ENCODE results near the gene PSMA5. TPM values are rescaled to one million over a fixed set of nuclear protein-coding genes. Genes with fewer than 3 reads are reported as not detected.

PSMA5 gene
- total and polyA plus RNA-seq, 2 of the 13 experiments (the other 11 are each of a cell fraction or from before 2014, with no cell fraction given) = 140 to 169 TPM

- TF ChIP-seq ZBTB49 (CRISPR knock-in tag; IDR thresholded peaks at IDR 0.05; ENCODE audit: borderline replicate concordance) = 0 out of 2 replicates have a peak, but pooled peaks have one; percentile 12
- no peak; the same call in 1 of the 2 replicates for TF ChIP-seq NFKB2 (CRISPR knock-in tag; IDR thresholded peaks at IDR 0.05; ENCODE audit: borderline replicate concordance)
- peak; percentile 49; the same call in 1 of the 2 replicates for TF ChIP-seq NFE2L2 (IDR thresholded peaks at IDR 0.05; ENCODE audit: low read length)
- no peak for TF ChIP-seq ZNF850 (CRISPR knock-in tag; conservative IDR thresholded peaks at IDR 0.05)
- no peak for TF ChIP-seq ZNF841 (CRISPR knock-in tag; IDR thresholded peaks at IDR 0.05; ENCODE audit: borderline replicate concordance)
- TF ChIP-seq KDM1A (CRISPR knock-in tag; IDR thresholded peaks at IDR 0.05) = no peak
- TF ChIP-seq ZNF709 (CRISPR knock-in tag; IDR thresholded peaks at IDR 0.05) = no peak; the same call in 1 of the 2 replicates
- no peak for TF ChIP-seq CEBPG (CRISPR knock-in tag; IDR thresholded peaks at IDR 0.05)
- no peak for TF ChIP-seq POLR2AphosphoS5 (IDR thresholded peaks at IDR 0.05; ENCODE audit: low read depth, low read length)
- no peak for TF ChIP-seq ZXDC (CRISPR knock-in tag; IDR thresholded peaks at IDR 0.05)
- no peak for TF ChIP-seq ZBTB8A (CRISPR knock-in tag; IDR thresholded peaks at IDR 0.05; ENCODE audit: borderline replicate concordance, low read depth)
- 0 out of 2 replicates have a peak, but pooled peaks have one; percentile 47 for TF ChIP-seq BRD4 (CRISPR knock-in tag; IDR thresholded peaks at IDR 0.05)
- TF ChIP-seq CHD4 (IDR thresholded peaks at IDR 0.05; ENCODE audit: borderline replicate concordance, low read length) = no peak
- TF ChIP-seq HNF4A (CRISPR knock-in tag; IDR thresholded peaks at IDR 0.05) = peak; percentile 63; the same call in 1 of the 2 replicates
- TF ChIP-seq ZNF878 (CRISPR knock-in tag; IDR thresholded peaks at IDR 0.05) = no peak; the same call in none of the 2 replicates
- TF ChIP-seq MED1 (CRISPR knock-in tag; IDR thresholded peaks at IDR 0.05) = peak; percentile 23; the same call in 1 of the 2 replicates
- TF ChIP-seq ZNF263 (CRISPR knock-in tag; IDR thresholded peaks at IDR 0.05) = 0 out of 2 replicates have a peak, but pooled peaks have one; percentile 3
- no peak for TF ChIP-seq ZBTB46 (CRISPR knock-in tag; IDR thresholded peaks at IDR 0.05; ENCODE audit: borderline replicate concordance)
- no peak for TF ChIP-seq SALL1 (CRISPR knock-in tag; IDR thresholded peaks at IDR 0.05)
- no peak for TF ChIP-seq ZNF75D (CRISPR knock-in tag; IDR thresholded peaks at IDR 0.05; ENCODE audit: borderline replicate concordance)
- no peak for TF ChIP-seq ZNF530 (CRISPR knock-in tag; IDR thresholded peaks at IDR 0.05; ENCODE audit: low read depth)
- no peak for TF ChIP-seq SIX4 (CRISPR knock-in tag; IDR thresholded peaks at IDR 0.05)
- TF ChIP-seq ZNF101 (CRISPR knock-in tag; IDR thresholded peaks at IDR 0.05; ENCODE audit: borderline replicate concordance, low read depth) = no peak
- peak; percentile 57; the same call in 1 of the 2 replicates for TF ChIP-seq ARNT2 (CRISPR knock-in tag; IDR thresholded peaks at IDR 0.05; ENCODE audit: low read depth)
These were observed 612 bp downstream of the PSMA5 start (continued) for GRCh38 chr1:109425391-109426280.
